NCI-H1436 treated with DMSO at 0.1 percent for 48 hours (cell line): Measurements from ENCODE around the gene FNDC3B.

ENCODE experiments used
- DNase-seq: peaks from one replicate; lab custom pipeline; 2025; lab: John Stamatoyannopoulos, UW

FNDC3B gene

DNA sequence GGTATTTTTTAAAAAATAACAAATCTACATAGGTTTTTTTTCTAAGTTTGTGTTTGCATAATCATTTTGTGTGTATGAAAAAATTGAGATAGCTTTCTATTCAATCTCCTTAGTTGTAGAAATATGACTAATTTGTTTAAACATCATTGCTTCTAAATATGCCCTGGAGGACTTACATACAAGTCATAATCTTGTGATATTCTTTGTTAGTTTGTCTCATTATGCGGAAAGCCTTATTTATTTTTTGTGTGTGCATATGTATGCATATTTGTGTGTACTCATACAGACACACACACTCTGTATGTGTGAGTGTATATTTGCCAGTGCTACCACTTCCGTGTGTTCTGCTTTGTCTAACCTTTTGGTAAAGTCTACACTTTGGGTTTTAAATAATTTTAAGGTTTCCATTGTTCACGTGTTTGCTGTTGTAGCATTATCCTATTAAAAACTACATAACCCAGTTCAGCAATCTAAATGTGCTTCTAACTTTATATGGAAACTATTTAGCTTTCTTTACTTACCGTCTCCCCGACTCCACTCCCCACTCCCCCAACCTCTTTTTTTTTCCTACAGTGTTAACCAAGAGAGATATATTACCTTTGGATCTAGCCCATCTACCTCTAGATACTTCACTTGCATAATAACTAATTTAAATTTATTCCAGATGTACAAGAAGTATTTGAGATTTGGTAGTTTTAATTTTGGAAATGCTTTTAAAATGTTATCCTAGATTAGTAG lies 111.7 kb downstream of the FNDC3B start:
- no peak for DNase-seq

DNA sequence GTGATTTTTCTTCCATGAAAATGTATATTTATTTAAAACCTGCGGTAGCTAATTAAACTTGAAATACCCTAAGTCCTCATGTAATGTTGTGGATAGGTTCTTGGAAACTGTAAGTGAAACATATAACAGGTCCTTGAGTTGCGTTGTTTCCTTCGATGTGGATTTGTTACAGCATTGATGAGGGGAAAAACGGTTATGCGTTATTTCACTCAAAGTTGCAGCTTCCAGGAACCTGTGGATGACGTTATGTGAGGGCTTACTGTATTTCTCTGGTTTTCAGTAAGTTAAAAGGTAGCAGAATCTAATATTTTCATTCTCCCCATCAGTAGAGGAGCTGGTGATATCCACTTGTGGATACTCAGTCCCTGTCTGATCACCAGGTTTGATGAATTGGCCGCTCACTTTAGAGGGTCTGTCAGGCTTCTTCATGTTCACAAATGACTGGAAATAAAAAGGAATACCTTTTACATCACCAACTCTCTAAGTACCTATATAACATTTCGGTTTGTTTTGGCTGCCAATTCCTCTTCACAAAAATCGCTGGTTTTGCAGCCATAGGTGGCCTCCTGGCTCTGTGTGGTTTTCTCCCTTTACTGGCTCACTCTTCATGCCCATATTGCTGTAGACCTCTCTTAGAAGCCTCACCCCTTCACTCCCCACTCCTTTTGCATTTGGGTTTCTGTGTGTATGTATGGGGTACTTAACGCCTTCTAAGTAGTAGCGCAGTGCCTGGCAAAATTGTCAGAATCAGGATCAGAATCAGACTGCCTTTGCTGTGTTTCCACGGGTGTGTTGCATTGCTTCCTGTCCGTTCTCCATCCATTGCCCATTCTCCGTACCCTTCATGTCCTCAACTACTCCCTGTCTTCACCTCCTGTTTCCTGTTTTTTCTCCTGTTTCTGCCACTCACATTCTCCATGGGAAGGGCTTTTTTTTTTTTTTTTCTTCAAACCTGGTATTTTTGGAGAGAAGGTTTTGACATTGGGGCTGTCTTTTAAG lies 112.6 kb downstream of the FNDC3B start:
- DNase-seq, result no peak

DNA sequence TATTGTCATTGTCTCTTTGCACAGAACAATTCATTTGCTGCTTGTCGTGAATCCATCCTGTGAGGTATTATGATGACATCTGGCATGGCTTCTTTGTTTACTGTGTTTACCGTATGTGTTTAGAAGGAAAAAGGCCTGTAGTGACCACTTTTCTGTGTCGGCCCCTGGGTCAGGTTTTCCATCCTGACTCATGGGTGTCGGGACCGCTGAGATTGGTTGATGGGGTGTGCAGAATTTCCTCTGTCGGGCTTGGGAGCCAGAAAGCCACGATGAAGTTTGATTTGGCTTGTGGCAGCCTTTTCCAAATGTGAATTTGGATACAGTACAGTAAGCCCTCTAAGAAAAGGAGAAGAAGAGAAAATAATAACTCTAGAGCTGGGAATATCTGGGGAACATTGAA lies 113.5 kb downstream of the FNDC3B start:
- DNase-seq, result no peak

DNA sequence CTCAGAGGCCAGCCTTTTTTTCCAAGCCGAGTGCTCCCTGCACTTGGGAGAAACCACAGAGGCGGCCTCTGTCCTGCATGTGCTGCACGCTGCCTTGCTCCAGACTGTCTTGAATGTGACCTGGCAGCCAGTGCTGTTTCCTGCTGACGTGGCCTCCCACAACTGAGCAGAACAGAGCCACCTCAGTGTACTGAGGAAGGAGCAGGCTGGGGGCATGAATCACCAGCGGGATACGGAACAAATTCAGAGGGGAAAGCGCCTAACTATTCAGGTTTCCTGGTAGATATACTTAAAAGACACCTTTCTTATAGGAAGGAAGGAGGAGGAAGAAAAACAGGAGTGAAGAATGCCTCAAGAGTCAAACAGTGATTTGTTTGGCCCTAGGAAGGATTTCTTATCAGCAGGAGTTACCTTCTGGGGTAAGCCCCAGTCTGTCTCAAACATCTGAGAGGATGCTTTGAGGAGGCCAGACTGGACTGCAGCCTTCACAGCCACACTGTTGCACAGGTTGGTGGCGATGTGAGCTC lies 114.0 kb downstream of the FNDC3B start:
- no peak for DNase-seq

DNA sequence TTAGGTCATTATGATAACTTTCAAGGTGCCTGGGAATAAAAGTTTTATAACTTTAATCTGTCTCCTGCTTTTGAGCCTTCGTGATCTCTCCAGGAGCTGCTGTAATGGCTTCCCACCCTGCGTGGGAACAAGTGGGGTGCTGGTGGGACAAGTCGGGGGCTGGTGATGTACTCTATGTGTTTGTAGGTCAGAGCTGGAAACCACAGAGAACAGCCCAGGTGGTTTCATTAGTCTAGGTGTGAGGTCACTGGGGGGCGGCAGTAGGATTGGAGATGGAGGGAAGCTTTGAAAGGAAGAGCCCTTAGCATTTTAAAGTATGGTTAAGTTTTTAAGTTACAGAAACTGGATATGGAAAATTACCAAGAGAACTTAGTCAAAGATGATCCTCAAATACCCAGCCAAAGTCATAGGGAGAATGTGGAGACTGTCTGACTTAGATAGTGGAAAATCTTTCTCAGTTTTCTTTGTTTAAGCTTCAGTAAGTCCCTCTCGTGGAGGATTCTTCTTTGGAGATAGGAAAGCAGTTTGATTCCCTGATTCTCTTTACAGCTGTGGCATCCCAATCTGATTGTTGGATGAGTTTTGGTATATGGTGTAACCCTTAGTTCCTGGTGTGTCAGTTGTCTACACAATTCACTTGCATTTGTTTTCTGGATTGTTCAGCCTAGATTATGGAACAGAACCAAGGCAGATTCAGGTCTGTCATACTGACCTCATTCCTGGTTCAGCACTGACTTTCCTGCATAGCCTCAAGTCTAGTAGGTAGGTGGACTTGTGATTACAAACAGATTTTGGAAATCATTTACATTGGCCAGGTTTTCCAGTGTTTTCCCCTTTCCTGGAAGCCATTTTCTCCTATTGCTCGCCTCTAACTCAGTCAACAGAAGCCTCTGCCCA lies 115.6 kb downstream of the FNDC3B start:
- DNase-seq, result no peak

DNA sequence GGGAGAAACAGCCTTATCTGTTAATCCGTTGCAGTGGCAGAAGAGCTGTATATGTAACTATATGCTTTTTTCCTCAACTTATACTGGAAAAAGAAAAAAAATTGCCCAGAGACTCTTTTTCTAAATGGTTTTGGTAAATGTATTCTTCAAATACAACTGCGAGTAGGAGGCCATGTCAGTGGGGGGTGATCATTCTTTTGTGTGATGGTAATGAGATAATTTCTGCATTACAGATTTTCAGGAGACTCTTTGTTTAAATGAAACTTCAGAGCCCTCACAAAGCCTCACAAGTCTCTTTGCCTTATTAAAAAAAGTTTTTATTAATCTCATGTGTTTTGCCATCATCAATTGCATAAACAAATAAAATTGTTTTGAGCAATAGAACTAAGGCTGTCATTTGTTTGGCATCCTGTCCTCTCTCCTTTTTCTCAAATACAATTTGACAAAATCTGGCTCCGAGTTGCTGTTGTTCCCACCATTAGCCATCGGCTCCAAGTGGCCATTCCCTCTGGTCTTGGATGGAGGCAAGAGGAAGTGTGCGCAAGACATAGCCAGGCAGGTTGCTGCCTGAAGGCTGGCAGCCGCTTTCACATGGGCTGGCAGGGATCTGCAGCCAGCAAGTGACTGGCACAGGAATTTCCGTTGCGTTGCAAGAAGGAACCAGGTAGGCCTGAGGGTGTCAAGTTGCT lies 116.7 kb downstream of the FNDC3B start:
- no peak for DNase-seq

DNA sequence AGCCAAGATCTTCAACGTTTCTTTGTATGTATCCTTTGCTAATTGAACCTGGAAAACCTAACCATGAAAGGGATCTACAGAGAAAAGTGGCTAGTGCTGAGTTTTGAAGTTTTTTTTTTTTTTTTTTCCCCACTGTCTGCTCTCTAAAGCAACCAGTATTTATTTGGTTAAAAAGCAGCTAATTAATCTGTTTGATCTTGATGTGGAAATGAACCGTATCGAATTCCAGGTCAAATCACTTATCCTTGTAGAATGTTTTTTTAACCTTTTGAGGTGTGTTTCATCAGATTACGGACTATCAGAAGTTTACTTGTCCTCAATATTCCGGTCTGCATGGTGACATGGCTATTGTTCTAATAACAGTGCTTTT lies 117.2 kb downstream of the FNDC3B start:
- DNase-seq, result no peak

DNA sequence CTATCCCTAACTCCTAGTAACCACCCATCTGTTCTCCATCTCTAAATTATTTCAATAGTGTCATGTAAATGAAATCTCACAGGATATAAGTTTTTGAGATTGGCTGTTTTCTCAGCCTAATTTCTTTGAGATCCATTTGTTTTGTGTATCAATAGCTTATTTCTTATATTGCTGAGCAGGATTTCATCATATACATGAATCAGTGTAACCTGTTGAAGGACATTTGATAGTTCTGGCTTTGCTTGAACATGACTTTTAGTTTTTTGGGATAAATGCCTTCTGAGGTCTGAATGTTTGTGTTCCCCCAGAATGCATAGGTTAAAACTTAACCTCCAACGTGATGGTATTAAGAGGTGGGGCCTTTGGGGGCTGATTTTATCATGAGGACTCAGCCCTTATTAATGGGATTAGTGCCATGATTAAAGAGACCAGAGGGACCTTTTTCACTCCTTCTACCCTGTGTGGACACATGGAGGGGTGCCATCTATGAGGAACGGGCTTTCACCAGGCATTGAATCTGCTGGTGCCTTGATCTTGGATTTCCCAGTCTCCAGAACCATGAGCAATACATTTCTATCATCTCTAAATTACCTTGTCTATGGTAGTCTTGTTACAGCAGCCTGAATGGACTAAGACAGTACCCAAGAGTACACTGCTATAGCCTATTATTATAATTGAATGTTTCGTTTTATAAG lies 118.3 kb downstream of the FNDC3B start:
- no peak for DNase-seq

DNA sequence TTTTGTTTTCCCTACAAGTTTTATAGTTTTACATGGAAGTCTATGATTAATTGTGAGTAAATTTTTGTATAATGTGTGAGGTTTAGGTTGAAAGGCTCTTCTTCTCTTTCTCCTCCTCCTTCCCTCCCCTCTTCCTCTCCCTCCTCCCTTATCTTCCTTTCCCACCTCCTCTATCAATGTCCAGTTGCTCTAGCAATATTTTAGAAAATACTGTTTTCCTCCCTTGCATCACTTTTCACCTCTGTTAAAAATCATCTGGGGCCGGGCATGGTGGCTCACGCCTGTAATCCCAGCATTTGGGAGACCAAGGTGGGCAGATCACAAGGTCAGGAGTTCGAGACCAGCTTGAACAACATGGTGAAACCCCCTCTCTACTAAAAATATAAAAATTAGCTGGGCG lies 119.4 kb downstream of the FNDC3B start:
- DNase-seq, result no peak

DNA sequence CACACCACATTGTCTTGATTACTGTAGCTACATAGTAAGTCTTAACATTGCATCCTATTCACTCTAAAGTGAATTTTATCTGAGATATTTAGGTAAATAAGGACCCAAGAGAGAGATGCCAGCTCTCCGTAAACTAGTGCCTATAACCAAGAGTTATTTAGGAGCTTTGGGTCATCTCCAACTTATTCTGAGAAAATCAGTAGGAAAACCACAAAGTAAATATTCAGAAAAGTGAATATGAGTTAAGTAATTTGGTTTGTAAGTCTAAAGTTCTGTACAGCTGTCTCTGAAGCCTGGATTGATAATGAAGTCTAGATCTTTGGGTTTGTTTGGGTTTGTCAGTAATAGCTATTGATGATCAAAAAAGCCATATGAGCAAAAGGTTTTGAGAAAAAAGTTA lies 120.0 kb downstream of the FNDC3B start:
- DNase-seq, result no peak

DNA sequence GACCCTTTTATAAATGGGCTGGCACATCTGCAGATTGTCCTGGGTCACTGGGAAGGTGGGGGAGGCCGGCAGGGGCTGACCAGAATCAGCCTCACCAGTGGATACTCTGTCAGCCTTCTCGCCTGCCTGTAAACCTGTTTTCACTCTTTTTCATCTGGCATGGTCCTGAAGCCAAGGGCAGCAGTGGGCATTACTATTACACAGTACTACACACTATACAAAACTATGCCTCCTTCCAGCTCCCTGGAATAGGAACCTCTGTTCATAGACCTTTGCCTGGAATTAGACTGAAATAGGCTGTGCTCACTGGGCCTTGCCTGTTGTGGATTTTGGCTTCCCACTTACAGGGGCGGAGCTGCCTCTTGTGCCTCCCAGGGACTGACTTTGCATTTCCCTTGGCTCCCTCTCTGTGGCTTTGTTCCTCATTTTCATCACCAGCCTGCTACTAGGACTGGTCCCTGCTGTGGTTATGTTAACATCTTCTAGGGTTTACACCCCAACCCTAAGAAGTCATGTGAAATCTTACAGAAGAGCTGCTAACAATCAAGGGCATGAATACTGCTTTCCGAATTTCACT lies 120.7 kb downstream of the FNDC3B start:
- no peak for DNase-seq

DNA sequence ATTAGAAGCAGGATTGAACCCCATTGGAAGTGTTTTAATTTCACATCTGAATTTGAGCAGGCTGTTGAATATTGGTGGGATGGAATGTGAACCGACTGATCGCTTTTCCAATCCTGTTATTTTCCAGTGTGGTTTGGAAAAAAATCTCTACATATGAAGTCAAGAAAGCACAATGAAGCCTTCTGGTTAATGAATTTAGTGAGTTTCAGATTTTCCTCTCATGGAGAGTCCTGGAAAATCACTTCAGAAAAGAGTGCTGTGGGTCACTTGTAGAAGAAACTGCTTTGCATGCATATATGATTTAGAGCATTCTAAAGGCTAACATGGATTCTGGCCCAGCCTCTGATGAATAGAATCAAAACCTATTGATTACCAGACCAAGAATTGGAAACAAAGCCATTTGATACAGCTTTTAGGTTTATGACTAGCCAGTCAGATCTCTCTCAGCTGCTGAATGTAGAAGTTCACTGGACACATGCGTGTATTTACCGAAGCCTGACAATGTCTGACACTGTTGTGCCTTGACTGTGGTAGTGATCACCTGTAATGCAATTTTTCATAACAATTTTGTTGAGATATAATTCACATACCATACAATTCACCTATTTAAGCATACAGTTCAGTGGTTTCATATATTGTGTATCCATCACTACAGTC lies 121.9 kb downstream of the FNDC3B start:
- no peak for DNase-seq

DNA sequence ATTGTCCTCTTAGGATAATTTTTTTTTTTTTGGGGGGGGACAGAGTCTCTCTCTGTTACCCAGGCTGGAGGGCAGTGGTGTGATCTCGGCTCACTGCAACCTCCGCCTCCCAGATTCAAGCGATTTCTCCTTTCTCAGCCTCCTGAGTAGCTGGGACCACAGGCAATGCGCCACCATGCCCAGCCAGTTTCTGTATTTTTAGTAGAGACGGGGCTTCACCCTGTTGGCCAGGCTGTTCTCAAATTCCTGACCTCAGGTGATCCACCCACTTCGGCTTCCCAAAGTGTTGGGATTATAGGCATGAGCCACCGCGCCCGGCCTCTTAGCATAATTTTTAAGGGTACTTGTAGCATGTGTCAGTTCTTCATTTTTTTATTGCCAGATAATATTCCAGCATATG lies 122.6 kb downstream of the FNDC3B start:
- DNase-seq, result no peak

DNA sequence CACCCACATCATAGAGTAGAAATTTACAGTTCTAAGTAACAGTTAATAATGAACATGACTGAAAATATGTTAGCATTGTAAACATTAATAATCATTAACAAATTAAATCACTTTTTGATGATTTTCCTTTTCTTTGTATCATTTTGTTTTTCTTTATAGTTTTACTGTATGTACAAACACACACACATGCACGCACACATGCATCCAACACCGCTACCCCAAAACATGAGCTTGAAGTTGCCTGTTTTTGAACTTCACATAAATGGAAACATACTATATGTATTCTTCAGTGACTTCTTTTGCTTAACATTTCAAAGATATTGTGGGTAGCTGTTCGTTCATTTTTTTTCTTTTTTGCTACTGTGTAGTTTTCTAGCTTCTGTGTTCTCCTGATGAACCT lies 123.9 kb downstream of the FNDC3B start:
- no peak for DNase-seq

DNA sequence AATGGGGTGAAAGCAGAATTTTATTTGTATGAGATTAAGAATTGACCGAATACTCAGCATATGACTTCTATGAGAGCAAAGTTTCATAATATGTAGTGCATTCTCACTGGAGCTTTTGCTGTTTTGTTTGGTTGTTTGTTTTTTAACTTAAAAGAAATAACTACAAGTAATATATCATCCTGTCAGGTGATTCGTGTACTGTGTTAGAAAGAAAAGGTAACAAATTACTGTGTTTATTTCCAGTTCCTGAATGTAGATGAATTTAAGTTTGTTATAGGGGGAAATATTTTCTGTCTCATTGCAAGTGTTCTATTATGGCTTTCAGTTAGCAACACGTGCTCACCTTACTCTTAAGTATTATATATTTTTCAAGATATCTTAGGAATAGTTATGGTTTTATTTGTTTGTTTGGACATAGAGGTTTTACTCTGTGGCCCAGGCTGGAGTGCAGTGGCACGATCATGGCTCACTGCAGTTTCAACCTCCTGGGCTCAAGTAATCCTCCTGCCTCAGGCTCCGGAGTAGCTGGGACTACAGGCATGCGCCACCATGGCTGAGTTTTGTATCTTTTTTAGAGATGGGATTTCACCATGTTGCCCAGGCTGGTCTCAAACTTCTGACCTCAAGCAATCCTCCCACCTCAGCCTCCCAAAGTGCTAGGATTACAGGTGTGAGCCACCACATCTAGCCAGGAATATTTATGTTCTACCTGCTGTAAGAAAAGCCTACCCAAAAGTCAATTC lies 125.4 kb downstream of the FNDC3B start:
- no peak for DNase-seq

DNA sequence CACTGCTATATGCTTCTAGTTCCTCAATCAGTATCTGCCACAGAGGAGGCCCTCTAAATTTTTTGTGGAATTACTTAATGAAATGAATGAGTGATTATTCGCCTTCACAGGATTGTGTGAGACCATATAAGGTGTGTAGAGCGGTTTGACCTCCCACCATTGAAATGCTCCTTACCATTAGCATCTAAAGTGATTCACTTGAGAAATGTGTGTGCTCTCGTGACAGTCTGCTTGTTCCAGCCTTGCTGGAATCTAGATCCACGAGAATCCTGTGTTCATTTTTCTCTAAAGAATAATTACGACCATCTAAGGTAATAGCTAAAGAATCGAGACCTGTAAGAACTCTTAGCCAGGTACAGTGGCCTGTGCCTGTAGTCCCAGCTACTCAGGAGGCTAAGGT lies 126.9 kb downstream of the FNDC3B start:
- DNase-seq, result no peak

DNA sequence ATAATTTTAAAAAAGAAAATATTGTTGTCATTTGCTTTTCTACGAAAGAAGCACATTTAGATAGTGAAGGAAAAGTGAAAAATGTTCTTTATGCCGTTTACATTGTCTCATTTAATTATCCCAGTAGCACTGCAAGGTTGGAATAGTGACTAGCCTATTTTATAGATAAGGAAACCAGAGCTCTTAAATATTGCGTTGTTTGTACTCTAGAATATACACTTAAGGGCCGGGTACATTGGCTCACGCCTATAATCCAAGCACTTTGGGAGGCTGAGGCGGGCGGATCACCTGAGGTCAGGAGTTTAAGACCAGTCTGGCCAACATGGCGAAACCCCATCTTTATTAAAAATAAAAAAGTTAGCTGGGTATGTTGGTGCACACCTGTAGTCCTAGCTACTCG lies 127.5 kb downstream of the FNDC3B start:
- no peak for DNase-seq

DNA sequence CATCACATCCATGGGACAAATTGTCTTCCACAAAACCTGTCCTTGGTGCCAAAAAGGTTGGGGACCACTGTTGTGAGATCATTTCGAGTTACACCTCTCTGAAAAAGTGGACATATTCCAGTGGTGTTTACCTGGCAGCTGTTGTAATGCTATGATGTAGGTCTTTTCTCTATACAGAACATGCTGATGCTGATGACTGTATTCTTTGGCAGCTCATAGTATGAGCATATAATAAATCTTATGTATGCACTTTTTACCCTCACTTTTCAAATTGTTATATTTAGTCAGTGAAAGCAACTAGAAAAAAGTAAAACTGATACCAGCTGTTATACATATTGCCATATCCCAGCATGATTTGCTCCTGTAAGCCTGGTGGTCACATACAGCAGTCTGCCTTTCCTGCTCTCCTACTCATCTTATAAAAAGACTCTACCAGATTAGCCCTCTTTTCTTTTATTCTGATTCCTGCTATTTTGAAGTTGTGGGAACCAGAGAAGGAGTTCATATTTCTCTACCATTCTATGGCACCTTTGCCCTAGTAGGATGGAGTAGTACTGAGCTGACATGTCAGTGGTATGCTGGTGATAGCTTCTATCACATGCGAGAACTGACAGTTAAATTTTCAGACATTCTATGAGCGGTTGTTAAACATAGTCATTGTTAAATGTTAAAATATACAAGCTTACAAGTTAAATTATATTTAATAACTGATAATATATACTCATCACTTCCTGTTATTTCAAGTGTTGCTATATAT lies 128.7 kb downstream of the FNDC3B start:
- no peak for DNase-seq
